ENCODE results near the gene UNC13A. TPM values are rescaled to one million over a fixed set of nuclear protein-coding genes. Genes with fewer than 3 reads are reported as not detected.

Gene UNC13A
- total RNA-seq, 4 donors from 2014 or later: 0.09 to 0.24 (median 0.14) TPM

- DNase-seq (ENCODE audit: low spot score) (no peak), ATAC-seq (ENCODE audit: low FRiP score) (no peak)
- TF ChIP-seq CTCF (IDR thresholded peaks at IDR 0.05): no peak
These were observed 123.4 kb downstream of the UNC13A start for GRCh38 chr19:17564781-17565180.

DNA sequence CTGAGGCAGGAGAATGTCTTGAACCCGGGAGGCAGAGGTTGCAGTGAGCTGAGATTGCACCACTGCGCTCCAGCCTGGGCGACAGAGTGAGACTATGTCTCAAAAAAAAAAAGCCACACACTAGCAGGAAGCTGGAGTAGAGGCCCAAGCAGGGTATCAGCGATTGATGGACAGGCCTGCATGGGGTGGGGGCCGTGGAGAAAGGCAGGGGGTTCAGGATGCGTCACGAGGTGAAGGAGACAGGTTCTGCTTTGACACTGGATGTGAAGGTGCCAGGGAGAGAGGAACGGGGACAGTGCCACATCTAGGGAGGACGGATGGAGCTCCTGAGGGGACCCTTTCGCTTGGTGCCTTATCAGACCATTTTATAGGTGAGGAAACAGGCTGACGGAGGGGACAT, 125.6 kb downstream of the UNC13A start:
- DNase-seq (ENCODE audit: low spot score): no peak
- no peak for ATAC-seq (ENCODE audit: low FRiP score)
- TF ChIP-seq CTCF (IDR thresholded peaks at IDR 0.05): no peak

DNA sequence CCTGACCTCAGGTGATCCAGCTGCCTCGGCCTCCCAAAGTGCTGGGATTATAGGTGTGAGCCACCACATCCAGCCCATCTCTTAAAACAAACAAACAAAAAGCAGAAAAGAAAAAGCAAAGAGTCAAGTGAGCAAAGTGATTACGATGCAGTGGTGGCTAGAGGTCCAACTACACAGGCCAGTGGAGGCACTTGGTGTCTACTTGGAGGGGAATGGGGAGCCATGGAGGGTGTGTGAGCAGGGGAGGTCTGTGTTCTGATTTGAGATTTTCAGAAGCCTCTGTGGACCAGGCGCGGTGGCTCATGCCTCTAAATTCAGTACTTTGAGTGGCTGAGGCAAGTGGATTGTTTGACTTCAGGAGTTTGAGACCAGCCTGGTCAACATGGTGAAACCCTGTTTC, 126.1 kb downstream of the UNC13A start:
- ATAC-seq (ENCODE audit: low FRiP score) (no peak), DNase-seq (ENCODE audit: low spot score) (no peak)
- TF ChIP-seq CTCF (IDR thresholded peaks at IDR 0.05): no peak

DNA sequence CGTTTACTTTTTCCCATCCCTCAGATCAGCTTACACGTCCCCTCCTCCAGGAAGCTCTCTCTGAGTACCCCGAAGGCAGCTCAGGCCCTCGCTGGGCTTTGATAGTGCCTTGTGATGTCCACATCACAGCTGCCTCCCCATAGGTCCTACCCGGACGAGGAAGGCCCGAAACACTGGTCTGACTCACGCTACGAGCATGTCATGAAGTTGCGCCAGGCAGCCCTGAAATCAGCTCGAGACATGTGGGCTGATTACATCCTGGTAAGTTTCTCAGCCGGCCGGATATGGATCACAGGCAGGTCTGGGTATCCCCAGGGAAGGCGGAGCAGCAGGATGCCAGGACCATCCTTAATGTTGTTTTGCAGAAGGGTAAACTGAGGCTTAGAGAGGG, 128.0 kb downstream of the UNC13A start:
- DNase-seq (ENCODE audit: low spot score) (no peak), ATAC-seq (ENCODE audit: low FRiP score) (peak; percentile 29)
- no peak for TF ChIP-seq CTCF (IDR thresholded peaks at IDR 0.05)

GRCh38 chr19:17557466-17557865, 130.7 kb downstream of the UNC13A start:
- ATAC-seq (ENCODE audit: low FRiP score) (no peak), DNase-seq (ENCODE audit: low spot score) (no peak)
- no peak for TF ChIP-seq CTCF (IDR thresholded peaks at IDR 0.05)

DNA sequence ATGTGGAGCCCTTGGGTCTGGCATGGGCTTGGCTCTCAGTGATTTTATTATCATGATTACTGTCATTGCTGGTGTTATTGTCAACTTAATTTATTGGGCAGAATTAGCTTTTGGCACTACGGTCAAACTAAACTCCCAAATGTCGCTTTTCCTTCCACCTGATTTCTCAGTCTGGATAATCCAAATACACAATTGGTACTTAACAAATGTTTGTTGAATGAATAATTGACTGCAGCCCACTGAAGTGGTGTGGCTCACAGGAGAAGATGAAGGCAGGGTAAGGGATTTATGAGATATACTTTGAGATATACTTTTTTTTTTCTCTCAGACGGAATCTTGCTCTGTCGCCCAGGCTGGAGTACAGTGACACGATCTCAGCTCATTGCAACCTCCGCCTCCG, 131.2 kb downstream of the UNC13A start:
- DNase-seq (ENCODE audit: low spot score): no peak
- no peak for ATAC-seq (ENCODE audit: low FRiP score)
- TF ChIP-seq CTCF (IDR thresholded peaks at IDR 0.05): no peak

DNA sequence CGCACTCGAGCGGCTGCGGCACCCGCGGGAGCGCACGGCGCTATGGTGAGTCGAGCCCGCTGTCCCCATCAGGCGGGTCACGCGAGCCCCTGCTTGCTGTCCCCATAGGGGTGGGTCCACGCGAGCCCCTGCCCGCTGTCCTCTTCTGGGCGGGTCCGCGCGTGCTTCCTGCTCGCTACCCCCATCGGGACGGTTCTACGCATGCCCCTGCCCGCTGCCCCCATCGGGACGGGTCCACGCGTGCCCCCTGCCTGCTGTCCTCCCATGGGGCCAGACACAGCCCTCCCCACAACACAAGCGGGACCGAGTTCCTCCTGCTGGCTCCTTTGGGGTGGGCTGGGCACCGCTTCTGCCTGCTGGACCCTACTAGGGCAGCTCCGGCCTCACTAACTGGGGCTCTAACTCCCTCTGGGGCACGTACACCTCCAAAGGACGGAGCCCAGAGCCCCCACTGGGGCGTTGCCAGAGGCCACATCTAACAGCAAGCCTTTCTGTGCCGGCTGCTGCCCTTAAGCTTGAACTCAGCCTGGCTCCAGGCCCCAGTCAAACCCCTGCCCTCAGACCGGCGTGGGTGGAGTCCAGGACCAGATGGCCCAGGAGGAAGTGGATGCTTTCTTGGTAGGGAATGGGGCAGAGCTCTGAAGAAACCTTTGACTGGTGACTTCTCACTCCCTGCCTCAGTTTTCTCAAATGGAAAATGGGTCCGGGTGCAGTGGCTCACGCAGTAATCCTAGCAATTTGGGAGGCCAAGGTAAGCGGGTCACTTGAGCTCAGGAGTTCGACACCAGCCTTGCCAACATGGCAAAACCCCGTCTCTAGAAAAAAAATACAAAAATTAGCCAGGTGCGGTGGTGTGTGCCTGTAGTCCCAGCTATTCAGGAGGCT, 132.0 kb downstream of the UNC13A start:
- DNase-seq (ENCODE audit: low spot score): no peak
- peak; percentile 54 for ATAC-seq (ENCODE audit: low FRiP score)
- TF ChIP-seq CTCF (IDR thresholded peaks at IDR 0.05): no peak
